ENCODE results near the gene PRKG1.
"Not testable (repeated sequence)": the region's sequence is repeated elsewhere in the genome, so short reads cannot be mapped to it uniquely, and the experiment has no call there.

Gene PRKG1

DNA sequence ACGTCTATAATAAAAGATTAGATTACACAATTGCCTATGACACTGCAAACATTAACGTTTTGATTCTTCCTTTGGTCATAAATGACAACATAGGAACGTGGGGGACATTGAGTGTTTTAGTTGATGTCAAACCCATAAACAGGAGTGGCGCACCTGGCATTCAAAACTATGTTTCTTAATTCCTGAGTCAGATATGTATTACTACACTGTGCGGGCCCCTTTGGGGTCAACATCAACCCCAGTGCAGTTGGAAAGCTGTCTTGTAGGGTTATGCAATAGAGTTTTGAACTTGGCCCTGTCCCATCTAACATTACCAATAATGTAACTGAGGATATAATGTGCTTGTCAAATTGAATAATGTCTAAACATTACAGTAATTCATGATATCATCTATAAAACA, 468.6 kb downstream of the PRKG1 start:
- DNase-seq, result no peak

DNA sequence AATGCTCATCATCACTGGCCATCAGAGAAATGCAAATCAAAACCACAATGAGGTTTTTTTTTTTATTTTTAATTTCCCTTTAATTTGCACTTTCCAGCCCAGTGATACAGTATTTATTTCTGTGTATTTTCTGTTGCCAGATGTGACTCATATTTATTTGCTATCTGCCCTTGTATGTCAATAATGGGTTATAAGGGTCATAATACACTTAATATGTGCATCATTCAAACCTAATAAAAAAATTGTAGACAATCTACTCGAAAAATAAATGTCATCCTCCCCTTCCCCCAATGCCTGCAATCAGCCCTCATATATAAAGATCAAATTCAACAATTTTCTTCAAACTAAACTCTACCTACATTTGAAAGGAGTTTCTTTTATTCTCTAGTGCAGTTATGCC, 470.6 kb downstream of the PRKG1 start:
- no peak for DNase-seq

DNA sequence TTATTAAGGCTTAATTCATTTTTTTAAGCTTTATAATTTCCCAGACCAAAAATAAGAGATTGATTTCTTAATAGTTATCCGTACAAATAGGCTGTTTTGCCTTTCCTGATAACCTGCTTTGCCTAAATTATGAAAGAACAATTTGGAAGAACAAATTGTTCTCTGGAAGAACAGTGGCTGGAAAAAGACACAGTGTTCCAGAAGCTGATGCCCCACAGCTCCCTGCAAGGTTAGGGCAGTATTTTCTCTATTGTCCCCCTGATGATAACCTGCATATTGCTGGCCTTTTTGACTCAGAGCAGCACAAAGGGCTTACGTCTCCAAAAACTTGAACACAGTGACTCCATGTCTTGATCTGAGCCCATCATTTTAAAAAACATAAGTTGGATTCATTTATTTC, 473.7 kb downstream of the PRKG1 start:
- DNase-seq, result no peak

DNA sequence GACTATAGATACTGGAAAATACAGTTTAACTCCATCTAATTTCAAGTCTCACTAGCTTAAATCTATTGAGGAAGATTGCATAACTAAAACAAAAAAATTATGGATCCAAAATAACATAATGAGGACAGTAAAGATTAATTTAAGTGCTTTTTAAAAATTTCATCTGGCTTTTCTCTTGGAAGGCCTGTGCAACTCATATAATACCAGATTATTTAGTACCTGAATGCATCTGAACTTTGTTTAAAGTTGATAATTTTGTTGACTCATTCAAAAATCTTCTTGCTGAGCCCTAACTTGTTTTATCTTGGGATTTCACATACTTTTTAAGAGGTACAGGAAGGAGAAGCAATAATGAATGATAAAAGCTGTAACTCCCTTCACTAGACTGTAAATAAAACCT, 478.6 kb downstream of the PRKG1 start:
- no peak for DNase-seq

DNA sequence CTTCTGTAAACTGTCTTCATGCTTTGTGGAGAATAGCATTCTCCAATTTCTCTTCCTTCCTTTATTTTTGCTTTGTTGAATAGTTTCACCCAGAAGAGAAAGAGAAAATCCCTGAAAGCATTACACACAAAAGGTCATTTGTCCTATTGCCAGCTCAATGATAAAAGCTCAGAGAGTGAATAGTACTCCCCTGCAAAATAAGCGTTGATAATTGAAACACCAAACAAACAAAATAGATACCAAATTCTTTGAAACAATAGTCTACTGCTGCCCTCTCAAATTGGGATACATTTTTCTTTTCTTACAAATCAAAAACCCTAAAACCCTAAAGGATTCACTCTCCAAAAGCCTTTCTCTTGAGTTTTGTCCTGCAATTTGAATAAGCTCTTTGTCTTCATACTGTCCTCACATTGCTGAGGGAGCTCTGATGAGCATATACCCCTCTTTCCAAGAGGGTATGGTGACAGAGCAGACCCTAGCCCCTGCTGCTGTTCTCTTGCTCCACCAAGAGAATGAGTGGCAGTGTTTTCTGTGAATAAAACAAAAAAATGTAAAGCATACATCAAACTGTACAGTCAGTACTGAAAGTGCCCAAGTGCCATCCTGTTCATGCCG, 490.7 kb downstream of the PRKG1 start:
- no peak for DNase-seq

DNA sequence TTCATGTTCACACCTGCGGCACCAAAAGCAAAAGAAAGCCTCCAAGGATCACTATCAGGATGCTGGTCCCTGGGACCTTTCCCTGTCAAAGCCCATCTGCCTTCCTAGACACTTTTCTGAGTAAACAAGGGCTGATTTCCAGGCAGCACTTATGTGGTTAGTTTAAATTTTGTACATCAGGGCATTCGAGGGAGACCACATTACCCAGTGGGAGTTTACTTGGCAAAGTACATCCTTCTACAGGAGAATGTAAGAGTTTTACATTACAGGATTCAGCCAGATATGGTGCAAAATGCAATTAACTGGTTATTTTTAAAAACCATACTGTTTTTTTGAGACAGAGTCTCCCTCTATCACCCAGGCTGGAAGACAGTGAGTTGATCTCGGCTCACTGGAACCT, 493.0 kb downstream of the PRKG1 start:
- DNase-seq, result no peak

DNA sequence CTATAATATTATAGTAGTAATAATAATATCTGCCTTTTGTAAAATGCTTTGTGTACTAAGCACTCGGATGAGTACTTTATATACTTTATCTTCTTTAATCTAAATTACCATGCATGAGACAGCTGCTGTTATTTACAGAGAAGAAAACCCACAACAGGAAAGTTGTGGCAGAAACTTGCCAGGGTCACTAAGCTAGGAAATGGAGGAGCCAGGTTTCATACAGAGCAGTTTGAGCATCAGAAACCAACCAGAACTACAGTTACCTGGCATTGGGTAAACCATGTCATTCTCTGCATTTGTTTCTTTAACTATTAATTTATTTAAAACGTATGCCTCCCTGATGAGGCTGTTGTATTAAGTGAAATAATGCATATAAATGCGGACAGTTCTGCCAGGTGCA, 495.2 kb downstream of the PRKG1 start:
- DNase-seq, result no peak

DNA sequence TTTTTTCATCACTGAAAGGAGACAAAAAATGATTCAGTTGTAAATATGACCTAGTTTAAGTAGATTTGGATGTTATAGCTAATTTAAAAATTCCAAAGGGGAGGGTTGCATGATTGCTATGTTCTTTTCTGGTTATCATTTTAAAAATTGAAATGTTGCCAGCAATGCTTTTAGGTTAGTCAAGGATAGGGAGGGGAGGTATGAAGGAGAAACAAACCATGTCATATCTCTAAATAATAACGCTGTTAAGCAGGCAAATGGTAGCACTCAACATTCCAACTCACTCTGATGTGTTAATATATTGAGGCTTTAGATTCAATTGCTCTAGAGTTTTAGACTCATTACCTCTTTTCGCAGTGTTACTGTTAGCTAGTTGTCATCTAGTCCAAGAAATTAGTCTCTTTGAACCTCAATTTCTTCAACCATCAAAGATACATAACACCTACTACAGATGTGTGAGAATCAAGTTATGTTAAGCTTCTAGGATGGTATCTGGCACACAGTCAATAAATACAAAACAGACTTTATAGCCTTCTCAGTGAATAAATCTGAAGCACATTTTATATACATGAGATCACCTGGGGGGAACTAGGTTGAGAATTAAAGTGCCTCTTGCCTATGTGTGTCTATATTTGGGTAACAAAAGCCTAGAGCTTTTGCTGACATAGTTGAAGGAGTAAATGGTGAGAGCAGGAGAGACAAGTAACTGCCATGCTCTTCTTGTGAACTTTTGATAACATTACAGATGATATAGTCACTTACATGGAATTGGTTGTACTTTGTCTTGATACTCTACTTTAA, 500.2 kb downstream of the PRKG1 start:
- no peak for DNase-seq

DNA sequence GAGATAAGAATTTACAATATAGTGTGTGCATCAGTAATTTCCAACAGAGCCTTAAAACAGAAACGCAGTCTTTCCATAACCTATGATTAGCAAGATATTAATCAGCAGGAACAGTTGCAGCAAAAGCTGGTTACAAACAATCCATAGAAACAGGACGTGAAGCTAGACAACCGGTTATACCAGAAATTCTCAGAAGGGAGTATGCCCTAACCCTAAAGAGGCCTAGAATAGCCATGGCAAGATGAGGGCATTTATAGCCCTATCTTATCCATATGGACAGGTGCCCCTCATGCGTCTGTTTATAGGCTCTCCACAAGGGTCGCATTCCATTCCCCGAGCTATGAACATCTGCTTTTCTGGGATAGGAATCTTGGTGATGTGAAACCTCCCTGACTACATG, 506.9 kb downstream of the PRKG1 start:
- DNase-seq, result not testable (repeated sequence)

DNA sequence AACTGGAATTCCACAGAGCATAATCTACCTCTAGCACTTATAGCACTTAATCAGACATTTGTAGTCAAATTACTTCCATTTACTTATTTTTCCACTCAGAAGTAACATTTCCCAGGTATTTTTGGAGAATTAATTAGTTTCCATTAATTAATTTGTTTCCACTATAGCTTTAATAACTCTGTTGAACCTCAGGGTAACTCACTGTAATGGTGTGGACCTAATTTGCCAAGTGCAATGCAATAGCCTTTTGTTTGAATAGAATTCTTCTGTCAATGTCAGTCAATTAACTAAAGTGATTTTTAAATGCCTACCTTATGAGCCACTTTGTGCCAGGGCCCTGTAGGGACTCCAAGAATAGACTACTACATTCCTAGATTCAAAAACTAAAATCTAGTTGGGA, 509.7 kb downstream of the PRKG1 start:
- DNase-seq, result no peak

DNA sequence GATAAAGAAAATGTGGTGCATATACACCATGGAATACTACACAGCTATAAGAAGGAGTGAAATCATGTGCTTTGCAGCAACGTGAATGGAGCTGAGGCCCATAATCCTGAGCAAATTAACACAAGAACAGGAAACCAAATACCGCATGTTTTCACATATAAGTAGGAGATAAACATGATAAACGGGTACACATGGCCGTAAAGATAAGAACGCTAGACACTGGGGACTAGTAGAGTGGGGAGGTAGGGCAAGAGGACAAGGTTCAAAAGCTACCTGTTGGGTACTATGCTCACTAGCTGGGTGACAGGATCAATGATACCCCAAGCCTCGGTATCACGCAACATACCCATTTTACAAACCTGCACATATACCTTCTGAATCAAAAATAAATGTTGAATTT, 511.5 kb downstream of the PRKG1 start:
- DNase-seq, result no peak

DNA sequence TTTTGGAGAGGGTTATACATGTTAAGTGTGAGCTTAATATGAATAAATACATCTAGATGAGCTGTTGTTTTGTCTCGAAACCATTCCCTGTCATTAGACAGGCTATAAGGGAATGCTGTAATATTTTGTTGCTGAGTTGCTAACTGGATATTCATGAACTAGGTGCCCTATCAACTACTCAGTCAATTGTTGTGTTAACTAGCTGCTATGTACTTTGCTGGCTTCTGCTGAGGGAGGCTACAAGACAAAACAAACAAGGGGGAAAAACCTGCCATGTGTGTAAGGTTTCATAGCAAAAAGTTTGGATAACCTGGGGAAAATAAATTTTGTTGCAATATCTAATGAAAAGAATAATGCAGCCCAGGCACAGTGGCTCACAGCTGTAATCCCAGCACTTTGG, 514.7 kb downstream of the PRKG1 start:
- DNase-seq, result no peak

DNA sequence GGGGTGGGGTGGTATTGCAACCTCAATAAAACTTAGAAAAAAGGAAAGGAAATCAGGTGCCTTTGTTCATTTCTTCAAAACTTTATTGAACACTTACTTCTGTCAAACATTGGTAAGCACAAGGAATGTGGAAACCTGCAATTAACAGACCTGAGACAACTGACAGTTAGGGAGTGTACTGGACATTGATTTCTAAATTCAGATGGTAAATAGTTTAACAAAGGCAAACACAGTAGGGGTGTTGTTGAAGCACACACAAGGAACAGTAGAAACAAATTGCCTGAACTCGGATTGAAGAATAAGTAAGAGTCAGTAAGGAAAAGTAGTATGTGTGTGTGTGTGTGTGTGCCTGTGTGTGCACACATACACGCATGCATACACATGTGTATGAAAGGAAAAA, 516.5 kb downstream of the PRKG1 start:
- DNase-seq, result no peak

DNA sequence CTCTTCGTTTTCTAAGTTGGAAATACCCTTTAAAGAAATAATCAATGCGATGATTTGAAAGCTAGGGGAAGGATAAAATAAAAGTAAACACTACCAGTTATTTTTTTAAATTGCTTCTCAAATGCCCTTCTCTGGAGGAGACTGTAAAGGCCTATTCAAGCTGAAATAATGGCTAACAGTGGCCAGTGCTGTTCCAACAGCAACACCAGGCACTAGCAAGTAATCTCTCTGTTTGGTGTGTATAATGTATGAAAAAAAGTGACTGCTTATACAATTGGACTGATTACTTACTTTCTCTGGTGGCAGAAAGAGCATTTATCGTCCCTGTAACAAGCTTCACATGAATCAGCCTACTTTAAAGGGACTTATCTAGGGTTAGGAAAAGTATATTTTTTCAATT, 522.4 kb downstream of the PRKG1 start:
- DNase-seq, result no peak

DNA sequence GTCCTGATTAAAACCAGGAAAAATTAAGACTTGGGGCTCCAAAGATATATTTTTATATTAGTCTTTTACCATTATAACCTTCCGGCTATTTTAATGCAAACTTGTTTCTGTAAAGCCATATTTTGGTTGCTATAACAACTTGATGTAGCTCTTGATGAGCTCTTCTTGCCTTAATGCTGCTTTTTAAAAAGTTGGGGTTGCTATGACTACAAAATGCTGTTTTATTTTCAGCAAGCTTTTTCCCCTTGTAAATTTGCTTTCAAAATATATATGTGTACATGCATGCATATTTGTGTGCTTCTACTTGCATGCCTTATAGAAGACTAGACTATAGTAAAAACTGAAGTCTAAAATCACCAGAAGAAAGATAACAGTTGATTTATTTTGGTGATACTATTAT, 525.4 kb downstream of the PRKG1 start:
- DNase-seq, result no peak

DNA sequence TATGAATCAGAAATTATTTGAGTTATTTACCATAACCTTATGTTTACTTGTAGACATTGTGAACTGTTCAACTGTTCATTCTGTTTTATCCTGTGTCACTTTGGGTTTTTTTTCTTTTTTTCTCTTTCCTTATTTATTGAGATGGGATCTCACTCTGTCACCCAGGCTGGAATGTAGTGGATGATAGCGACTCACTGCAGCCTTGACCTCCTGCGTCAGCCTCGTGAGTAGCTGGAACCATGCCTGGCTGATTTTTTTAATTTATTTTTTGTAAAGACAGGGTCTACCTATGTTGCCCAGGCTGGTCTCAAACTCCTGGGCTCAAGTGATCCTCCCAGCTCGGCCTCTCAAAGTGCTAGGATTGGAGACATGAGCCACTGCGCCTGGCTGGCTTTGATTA, 528.0 kb downstream of the PRKG1 start:
- no peak for DNase-seq

DNA sequence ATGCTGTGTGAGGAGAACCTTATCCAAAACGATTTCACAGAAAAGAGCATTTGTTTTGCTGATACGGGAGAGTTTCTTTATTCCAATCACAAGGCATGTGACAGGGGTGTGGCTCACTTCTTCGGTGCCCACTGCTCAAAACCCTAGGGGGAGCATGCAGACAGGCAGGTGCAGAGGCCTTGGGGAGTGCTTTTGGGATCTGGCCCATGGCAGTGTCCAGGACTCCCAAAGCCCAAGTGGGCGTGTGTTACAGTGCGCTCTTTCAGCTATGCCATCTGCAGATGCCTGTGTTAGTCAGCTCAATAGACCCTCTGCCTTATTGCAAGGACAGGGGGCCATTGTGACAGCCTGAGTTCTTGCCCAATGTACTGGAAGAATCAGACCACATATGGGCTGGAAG, 530.3 kb downstream of the PRKG1 start:
- no peak for DNase-seq

DNA sequence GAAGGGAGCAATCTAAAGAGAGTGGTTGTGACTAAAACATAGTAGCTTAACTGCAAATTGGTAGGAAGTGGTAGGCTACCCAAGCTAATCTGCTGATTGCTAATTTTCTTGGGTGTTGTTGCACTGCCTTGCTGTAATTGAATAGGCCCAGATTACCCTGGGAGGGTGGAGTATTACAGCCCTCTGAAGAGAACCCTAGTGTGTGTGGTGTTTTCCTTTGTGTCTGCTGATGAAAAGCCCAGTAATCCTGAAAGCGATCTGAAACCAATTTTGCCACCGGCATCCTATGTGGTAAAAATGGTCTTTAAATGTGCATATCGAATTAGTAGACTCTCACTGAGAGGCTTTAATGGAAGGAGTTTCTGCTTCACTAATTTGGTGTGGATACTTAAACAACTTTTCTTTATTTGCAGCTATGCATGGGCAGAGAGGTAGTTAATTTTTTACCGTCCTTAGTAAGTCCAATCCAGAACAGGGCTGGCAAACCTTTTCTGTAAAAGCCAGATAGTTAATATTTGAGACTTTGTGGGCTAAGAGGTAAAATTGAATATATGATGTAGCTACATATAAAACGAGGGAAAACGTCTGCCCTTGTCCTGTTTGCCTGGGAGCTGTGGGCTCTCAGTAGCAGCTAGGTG, 532.7 kb downstream of the PRKG1 start:
- no peak for DNase-seq

DNA sequence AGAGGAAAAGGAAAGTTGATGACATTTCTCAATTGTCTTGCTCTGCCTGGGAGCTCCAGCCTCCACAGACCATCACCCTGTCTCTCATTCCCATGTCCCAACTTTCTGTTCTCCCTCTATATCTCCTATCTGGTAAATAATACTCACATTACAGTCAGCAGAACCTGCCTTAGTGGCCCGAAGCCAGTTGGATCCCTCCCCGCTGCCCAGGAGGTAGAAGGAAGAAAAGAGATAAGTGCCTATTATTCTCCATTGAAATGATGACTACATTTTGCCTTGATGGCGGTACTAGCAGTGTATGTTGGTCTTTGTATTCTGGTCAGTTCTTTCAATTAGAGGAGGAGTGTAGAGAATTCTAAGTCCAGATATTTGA, 533.2 kb downstream of the PRKG1 start:
- no peak for DNase-seq

DNA sequence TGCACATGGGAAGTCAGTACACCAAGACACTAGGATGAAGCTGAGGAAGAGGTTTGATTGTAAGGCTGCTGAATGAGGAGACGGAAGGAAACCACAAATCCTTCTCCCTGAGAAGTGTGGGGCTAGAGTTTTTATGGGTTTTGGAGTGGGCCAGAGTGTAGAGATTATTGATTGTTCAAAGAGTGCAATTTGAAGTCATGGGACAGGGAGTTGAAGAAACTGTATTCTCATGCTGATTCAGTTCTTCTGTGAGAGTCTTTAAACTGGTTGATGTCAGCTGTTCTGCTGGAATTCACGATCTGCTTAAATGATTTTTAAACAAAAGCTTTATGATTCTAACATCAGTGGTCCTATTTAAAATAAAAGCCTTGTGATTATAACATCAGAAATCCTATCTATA, 533.9 kb downstream of the PRKG1 start:
- DNase-seq, result no peak

DNA sequence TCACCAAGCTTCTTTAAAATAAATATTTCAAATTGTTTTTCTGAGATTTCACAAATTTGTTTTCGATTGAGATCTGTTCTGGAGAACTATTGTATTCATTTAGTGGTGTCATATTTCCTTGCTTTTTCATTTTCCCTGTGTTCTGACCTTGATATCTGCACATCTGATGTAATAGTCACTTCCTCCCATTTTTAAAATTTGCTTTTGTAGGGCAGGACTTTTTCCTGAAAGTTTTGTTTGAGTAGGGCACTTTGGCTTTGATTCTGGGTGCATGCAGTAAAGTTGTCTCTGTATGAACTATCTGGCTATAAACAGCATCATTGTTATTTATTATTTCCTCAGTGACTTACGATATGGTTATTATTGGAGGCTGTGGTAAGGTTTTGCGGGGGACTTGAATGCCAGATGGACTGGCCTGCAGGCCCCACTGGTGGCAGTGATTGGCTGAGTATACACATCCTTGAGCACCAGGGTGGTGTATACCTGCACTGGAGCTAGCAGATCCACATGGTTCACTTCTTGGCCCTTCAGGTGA, 541.5 kb downstream of the PRKG1 start:
- DNase-seq, result no peak

DNA sequence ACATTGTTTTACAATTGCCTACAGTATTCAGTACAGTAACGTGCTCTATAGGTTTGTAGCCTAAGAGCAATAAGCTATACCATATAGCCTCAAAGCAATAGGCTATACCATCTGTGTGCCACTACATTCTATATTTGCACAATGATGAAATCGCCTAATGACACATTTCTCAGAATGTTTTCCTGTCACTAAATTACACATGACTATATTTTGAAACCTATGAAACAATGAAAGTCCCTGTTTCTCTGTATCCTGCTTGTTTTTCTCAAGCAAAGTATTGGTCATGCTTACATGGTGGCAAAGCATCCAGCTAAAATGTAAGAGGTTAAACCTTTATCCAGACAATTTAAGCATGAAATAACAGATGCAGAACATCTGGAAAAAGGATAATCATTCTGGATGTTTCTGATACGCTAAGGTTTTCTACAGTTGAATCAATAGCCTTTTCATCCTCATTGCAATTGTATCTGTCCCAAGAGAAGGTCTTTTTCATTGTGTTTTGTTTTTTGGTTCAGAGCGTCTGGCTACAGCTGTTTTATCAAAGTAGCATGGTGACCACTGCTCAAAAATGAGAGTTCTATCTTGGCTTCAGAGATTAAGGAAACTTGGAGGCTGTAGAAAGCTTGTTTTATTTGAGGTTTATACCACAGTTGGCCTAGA, 543.4 kb downstream of the PRKG1 start:
- no peak for DNase-seq

DNA sequence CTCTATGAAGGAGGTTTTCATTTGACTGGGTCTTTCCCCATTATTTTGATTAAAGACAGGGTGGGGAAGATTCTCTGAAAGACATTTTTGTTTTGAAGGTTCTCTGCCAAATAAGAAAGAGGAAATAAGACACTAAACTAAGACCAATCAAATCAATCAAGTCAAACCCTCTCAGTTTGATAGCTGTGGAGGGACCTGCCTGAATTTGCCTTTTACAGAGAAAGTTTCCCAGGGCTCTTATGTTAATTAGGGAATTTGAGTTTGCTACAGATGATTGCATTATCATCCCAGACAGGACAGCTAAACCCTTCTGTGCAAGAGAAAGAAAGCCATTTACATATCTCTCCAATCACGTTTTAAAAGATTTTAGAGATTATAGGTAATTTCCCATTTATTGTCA, 545.1 kb downstream of the PRKG1 start:
- DNase-seq, result no peak

DNA sequence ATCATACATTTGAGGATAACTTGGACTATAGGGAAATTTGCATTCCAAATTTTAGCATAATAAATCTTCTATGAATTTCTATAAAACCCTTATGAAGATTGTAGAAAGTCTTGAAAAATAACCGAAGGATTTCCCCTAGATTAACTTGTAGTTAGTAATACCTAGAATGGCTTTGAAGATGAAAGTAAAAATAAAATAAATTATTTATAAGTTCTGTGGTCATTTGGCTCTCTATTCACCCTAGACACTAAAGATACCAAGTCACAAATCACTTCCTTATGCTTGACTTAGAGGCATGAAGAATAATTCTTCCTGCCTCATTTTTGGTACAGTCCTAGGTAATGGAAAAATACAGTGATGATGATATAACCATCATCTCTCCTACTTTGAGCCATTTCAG, 545.8 kb downstream of the PRKG1 start:
- no peak for DNase-seq
